ENCODE results near the gene GTF2IRD1. TPM values are rescaled to one million over a fixed set of nuclear protein-coding genes. Genes with fewer than 3 reads are reported as not detected.
A peak's percentile ranks its signal among the peaks of the same experiment; 100 is the strongest.

The GTF2IRD1 gene
- total RNA-seq, 1 experiment from 2014 or later: 53.6 TPM

- no peaks in the 10 kb centered on the region for H3K4me1 ChIP-seq
- peaks cover 63% of the 10 kb centered on the region for H3K36me3 Mint-ChIP-seq (ENCODE audit: insufficient read depth, unreplicated experiment)
- H3K9me3 Mint-ChIP-seq (ENCODE audit: unreplicated experiment): no peaks in the 10 kb centered on the region
- no peak for DNase-seq
- H3K4me3 Mint-ChIP-seq (ENCODE audit: unreplicated experiment): no peak overlapping the region
- no peaks in the 10 kb centered on the region for H3K27me3 Mint-ChIP-seq (ENCODE audit: insufficient read depth, unreplicated experiment)
- BruUV-seq (replicated peaks): no TSS peak
- no peaks in the 10 kb centered on the region for H3K27me3 ChIP-seq (replicated peaks; ENCODE audit: control insufficient read depth, insufficient read depth, low read length)
- H3K4me3 ChIP-seq (ENCODE audit: low read depth, low read length): no peak overlapping the region
- ChIA-PET CTCF (no interaction called here), POLR2A (no interaction called here)
- H3K27ac Mint-ChIP-seq (ENCODE audit: unreplicated experiment): no peak overlapping the region
- peaks cover 5% of the 10 kb centered on the region for H3K36me3 ChIP-seq (ENCODE audit: control insufficient read depth, insufficient read depth, low read length)
- no peaks in the 10 kb centered on the region for H3K9me3 ChIP-seq
- TF ChIP-seq, protein P1, sequence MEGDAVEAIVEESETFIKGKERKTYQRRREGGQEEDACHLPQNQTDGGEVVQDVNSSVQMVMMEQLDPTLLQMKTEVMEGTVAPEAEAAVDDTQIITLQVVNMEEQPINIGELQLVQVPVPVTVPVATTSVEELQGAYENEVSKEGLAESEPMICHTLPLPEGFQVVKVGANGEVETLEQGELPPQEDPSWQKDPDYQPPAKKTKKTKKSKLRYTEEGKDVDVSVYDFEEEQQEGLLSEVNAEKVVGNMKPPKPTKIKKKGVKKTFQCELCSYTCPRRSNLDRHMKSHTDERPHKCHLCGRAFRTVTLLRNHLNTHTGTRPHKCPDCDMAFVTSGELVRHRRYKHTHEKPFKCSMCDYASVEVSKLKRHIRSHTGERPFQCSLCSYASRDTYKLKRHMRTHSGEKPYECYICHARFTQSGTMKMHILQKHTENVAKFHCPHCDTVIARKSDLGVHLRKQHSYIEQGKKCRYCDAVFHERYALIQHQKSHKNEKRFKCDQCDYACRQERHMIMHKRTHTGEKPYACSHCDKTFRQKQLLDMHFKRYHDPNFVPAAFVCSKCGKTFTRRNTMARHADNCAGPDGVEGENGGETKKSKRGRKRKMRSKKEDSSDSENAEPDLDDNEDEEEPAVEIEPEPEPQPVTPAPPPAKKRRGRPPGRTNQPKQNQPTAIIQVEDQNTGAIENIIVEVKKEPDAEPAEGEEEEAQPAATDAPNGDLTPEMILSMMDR (IDR thresholded peaks at IDR 0.05; ENCODE audit: insufficient read depth in 1 of 2, low read depth in 1 of 2, low read length in 1 of 2, severe bottlenecking in 1 of 2, unreplicated experiment in 1 of 2): no peak
- H3K4me1 Mint-ChIP-seq (ENCODE audit: low read depth, unreplicated experiment): no peaks in the 10 kb centered on the region
- intact Hi-C loops (cut with micrococcal nuclease; ENCODE audit: unreplicated experiment): no loop called here
These were observed 145.5 kb downstream of the GTF2IRD1 start for GRCh38 chr7:74599244-74599643.

GRCh38 chr7:74604326-74605020 lies 150.8 kb downstream of the GTF2IRD1 start:
- TF ChIP-seq, protein P1 (IDR thresholded peaks at IDR 0.05; ENCODE audit: insufficient read depth in 1 of 2, low read depth in 1 of 2, low read length in 1 of 2, severe bottlenecking in 1 of 2, unreplicated experiment in 1 of 2): no peak
- Histone ChIP-seq H3K9me3 (no peaks in the 10 kb centered on the region), H3K36me3 (ENCODE audit: control insufficient read depth, insufficient read depth, low read length) (0 out of 2 replicates have a peak, but pooled peaks cover 1% of the 10 kb centered on the region), H3K27me3 (replicated peaks; ENCODE audit: control insufficient read depth, insufficient read depth, low read length) (no peaks in the 10 kb centered on the region), H3K4me3 (ENCODE audit: low read depth, low read length) (no peak overlapping the region), H3K4me1 (no peaks in the 10 kb centered on the region)
- Mint-ChIP-seq H3K36me3 (ENCODE audit: insufficient read depth, unreplicated experiment) (peaks cover 19% of the 10 kb centered on the region), H3K4me1 (ENCODE audit: low read depth, unreplicated experiment) (no peaks in the 10 kb centered on the region), H3K9me3 (ENCODE audit: unreplicated experiment) (no peaks in the 10 kb centered on the region), H3K27ac (ENCODE audit: unreplicated experiment) (peak overlapping the region; percentile 10), H3K4me3 (ENCODE audit: unreplicated experiment) (no peak overlapping the region), H3K27me3 (ENCODE audit: insufficient read depth, unreplicated experiment) (no peaks in the 10 kb centered on the region)
- POLR2A ChIA-PET: no interaction called here
- CTCF ChIA-PET: interaction anchor here (0.5 to 0.7 kb wide), 2 partner anchors 28 to 32 kb away, joined by 3 to 6 read pairs; no protein-coding TSS in a partner anchor
- DNase-seq: no peak
- intact Hi-C loops (cut with micrococcal nuclease; ENCODE audit: unreplicated experiment): no loop called here
- BruUV-seq (replicated peaks): no TSS peak

- POLR2A ChIA-PET: no interaction called here
- Histone ChIP-seq H3K4me3 (ENCODE audit: low read depth, low read length) (no peak overlapping the region), H3K9me3 (no peaks in the 10 kb centered on the region), H3K4me1 (peaks cover 15% of the 10 kb centered on the region), H3K36me3 (ENCODE audit: control insufficient read depth, insufficient read depth, low read length) (no peaks in the 10 kb centered on the region), H3K27me3 (replicated peaks; ENCODE audit: control insufficient read depth, insufficient read depth, low read length) (no peaks in the 10 kb centered on the region)
- BruUV-seq (replicated peaks): no TSS peak
- DNase-seq: no peak
- no peaks in the 10 kb centered on the region for H3K27me3 Mint-ChIP-seq (ENCODE audit: insufficient read depth, unreplicated experiment)
- no peak overlapping the region for H3K27ac Mint-ChIP-seq (ENCODE audit: unreplicated experiment)
- CTCF ChIA-PET: no interaction called here
- H3K9me3 Mint-ChIP-seq (ENCODE audit: unreplicated experiment): no peaks in the 10 kb centered on the region
- TF ChIP-seq, protein P1 (IDR thresholded peaks at IDR 0.05; ENCODE audit: insufficient read depth in 1 of 2, low read depth in 1 of 2, low read length in 1 of 2, severe bottlenecking in 1 of 2, unreplicated experiment in 1 of 2): no peak
- intact Hi-C loops (cut with micrococcal nuclease; ENCODE audit: unreplicated experiment): no loop called here
- H3K4me1 Mint-ChIP-seq (ENCODE audit: low read depth, unreplicated experiment): peaks cover 15% of the 10 kb centered on the region
- peaks cover 31% of the 10 kb centered on the region for H3K36me3 Mint-ChIP-seq (ENCODE audit: insufficient read depth, unreplicated experiment)
- no peak overlapping the region for H3K4me3 Mint-ChIP-seq (ENCODE audit: unreplicated experiment)
These were observed 152.6 kb downstream of the GTF2IRD1 start for GRCh38 chr7:74606101-74606908.
